HepG2 (cell line): ENCODE data around the gene AJM1. TPM values are rescaled to one million over a fixed set of nuclear protein-coding genes. Genes with fewer than 3 reads are reported as not detected.
"Not testable (repeated sequence)": the region's sequence is repeated elsewhere in the genome, so short reads cannot be mapped to it uniquely, and the experiment has no call there.

Source experiments
- AKAP8 ChIP-seq: sonication (generic); formaldehyde crosslinking; IDR thresholded peaks from 2 replicates; pipeline ENCODE4 v1.5.1; 2020; ENCODE audit warnings: mild to moderate bottlenecking, missing genetic modification reagents
- ARNTL ChIP-seq: sonication (generic); formaldehyde crosslinking; IDR thresholded peaks from 2 replicates; pipeline ENCODE4 v1.4.0; 2020; ENCODE audit warnings: mild to moderate bottlenecking, missing genetic modification reagents
- CENPBD1 ChIP-seq: sonication (generic); formaldehyde crosslinking; IDR thresholded peaks from 2 replicates; pipeline ENCODE4 v1.8.0; 2022; ENCODE audit warnings: missing genetic modification reagents, low read depth, mild to moderate bottlenecking, borderline replicate concordance
- CREM ChIP-seq, 2 experiments: sonication (generic) in 1 of 2; formaldehyde crosslinking in 1 of 2; IDR thresholded peaks; 2 replicates each; pipeline versions ENCODE4 v1.4.0 to v1.6.1; 2016 to 2020; ENCODE audit warnings: antibody characterized with exemption in 1 of 2, mild to moderate bottlenecking in 1 of 2, missing genetic modification reagents in 1 of 2
- CSRNP1 ChIP-seq: sonication (generic); formaldehyde crosslinking; IDR thresholded peaks from 2 replicates; pipeline ENCODE4 v1.8.1; 2023; ENCODE audit warnings: mild to moderate bottlenecking, missing genetic modification reagents
- HDAC2 ChIP-seq: sonication (generic); formaldehyde crosslinking; IDR thresholded peaks from 2 replicates; pipeline ENCODE4 v1.4.0; 2020; ENCODE audit warnings: missing genetic modification reagents
- HNF1A ChIP-seq, 2 experiments: sonication (generic) in 1 of 2; formaldehyde crosslinking in 1 of 2; IDR thresholded peaks; 2 replicates each; pipeline versions ENCODE4 v1.4.0 to v1.6.1; 2016 to 2020; ENCODE audit warnings: borderline replicate concordance in 1 of 2, low read depth in 1 of 2, mild to moderate bottlenecking in 1 of 2, missing genetic modification reagents in 1 of 2
- MED1 ChIP-seq: sonication (generic); formaldehyde crosslinking; IDR thresholded peaks from 2 replicates; pipeline ENCODE4 v1.4.0; 2020; ENCODE audit warnings: missing genetic modification reagents
- POLR2G ChIP-seq: fragments of 200-400 bp; formaldehyde crosslinking; IDR thresholded peaks from 2 replicates; pipeline ENCODE4 v1.6.1; 2018; ENCODE audit warnings: mild to moderate bottlenecking, low read depth, low read length, moderate library complexity
- SAP130 ChIP-seq: IDR thresholded peaks from 2 replicates; pipeline ENCODE4 v1.6.1; 2016; ENCODE audit warnings: low read depth
- SIN3A ChIP-seq: IDR thresholded peaks from 2 replicates; pipeline ENCODE4 v1.6.1; 2011; ENCODE audit warnings: low read depth, mild to moderate bottlenecking, control low read depth, low read length, borderline replicate concordance
- ZBTB20 ChIP-seq: sonication (generic); formaldehyde crosslinking; IDR thresholded peaks from 2 replicates; pipeline ENCODE4 v1.8.1; 2023; ENCODE audit warnings: missing genetic modification reagents, low read depth, mild to moderate bottlenecking, borderline replicate concordance
- ZBTB42 ChIP-seq: sonication (generic); formaldehyde crosslinking; IDR thresholded peaks from 2 replicates; pipeline ENCODE4 v1.5.0; 2020; ENCODE audit warnings: mild to moderate bottlenecking, missing genetic modification reagents
- ZNF263 ChIP-seq: sonication (generic); formaldehyde crosslinking; IDR thresholded peaks from 2 replicates; pipeline ENCODE4 v1.4.0; 2020; ENCODE audit warnings: missing genetic modification reagents
- ZNF296 ChIP-seq: sonication (generic); formaldehyde crosslinking; conservative IDR thresholded peaks from 2 replicates; pipeline ENCODE4 v1.5.0; 2020; ENCODE audit warnings: mild to moderate bottlenecking, missing genetic modification reagents
- ZNF431 ChIP-seq: sonication (generic); formaldehyde crosslinking; IDR thresholded peaks from 2 replicates; pipeline ENCODE4 v1.9.0; 2022; ENCODE audit warnings: missing genetic modification reagents, low read depth, mild to moderate bottlenecking, borderline replicate concordance
- ZNF598 ChIP-seq: sonication (generic); formaldehyde crosslinking; IDR thresholded peaks from 2 replicates; pipeline ENCODE4 v1.5.1; 2020; ENCODE audit warnings: mild to moderate bottlenecking, missing genetic modification reagents, borderline replicate concordance
- ZNF792 ChIP-seq: IDR thresholded peaks from 2 replicates; pipeline ENCODE4 v1.6.1; 2016
- polyA plus RNA-seq, 8 experiments: library from polyadenylated mRNA; depleted of rRNA in 3 of 8; stranded (reverse) in 7 of 8; unstranded in 1 of 8; fragments of >200 nt; fragmentation: Illumina TruSeq in 4 of 8; extraction: Trizol in 4 of 8; gene quantifications; 2 replicates each; pipeline versions ENCODE4 v1.2.1 to v1.2.3, GENCODE V29; 2011 to 2016; ENCODE audit warnings: low read depth in 4 of 8, missing spikeins in 1 of 8, mixed read lengths in 1 of 8; ENCODE audit not compliant: insufficient read depth in 1 of 8
- total RNA-seq, 5 experiments: library from RNA; depleted of rRNA; stranded (reverse); fragments of >200 nt; fragmentation: Illumina TruSeq; extraction: Trizol; gene quantifications; 2 replicates each; pipeline ENCODE4 v1.2.3, GENCODE V29; 2016; ENCODE audit warnings: low read depth in 1 of 5
- TF ChIP-seq, protein P1 (sequence below): sonication (generic); formaldehyde crosslinking; IDR thresholded peaks from 2 replicates; pipeline ENCODE4 v1.8.0; 2022; ENCODE audit warnings: mild to moderate bottlenecking, missing genetic modification reagents, moderate library complexity
- TF ChIP-seq, protein P2 (sequence below): IDR thresholded peaks from 2 replicates; pipeline ENCODE4 v1.6.1; 2016

The AJM1 gene
- total and polyA plus RNA-seq, 2 of the 13 experiments (the other 11 are each of a cell fraction or from before 2014, with no cell fraction given), result 1.1 to 1.2 TPM

GRCh38 chr9:136796775-136797347, 45.4 kb upstream of the AJM1 start (continued):
- TF ChIP-seq CREM (IDR thresholded peaks at IDR 0.05) (peak; percentile 47; the same call in 1 of the 2 replicates), SIN3A (0 out of 2 replicates have a peak, but pooled peaks have one; percentile 27), SAP130 (peak; percentile 61), MED1 (CRISPR knock-in tag) (peak; percentile 95), AKAP8 (peak; percentile 99), POLR2G (peak; percentile 56; the same call in 1 of the 2 replicates), ZBTB42 (CRISPR knock-in tag) (peak; percentile 39; the same call in 1 of the 2 replicates), ARNTL (CRISPR knock-in tag) (peak; percentile 69; the same call in 1 of the 2 replicates), CENPBD1 (CRISPR knock-in tag) (0 out of 2 replicates have a peak, but pooled peaks have one; percentile 61), HNF1A (IDR thresholded peaks at IDR 0.05; ENCODE audit: low read depth) (0 out of 2 replicates have a peak, but pooled peaks have one; percentile 25), HNF1A (CRISPR knock-in tag; IDR thresholded peaks at IDR 0.05; ENCODE audit: borderline replicate concordance) (peak; percentile 33; the same call in 1 of the 2 replicates), ZNF263 (CRISPR knock-in tag) (peak; percentile 61), ZNF792 (CRISPR knock-in tag) (0 out of 2 replicates have a peak, but pooled peaks have one; percentile 28), ZBTB20 (CRISPR knock-in tag) (peak; percentile 46; the same call in 1 of the 2 replicates), CSRNP1 (CRISPR knock-in tag) (peak; percentile 13; the same call in 1 of the 2 replicates), HDAC2 (0 out of 2 replicates have a peak, but pooled peaks have one; percentile 22), ZNF431 (0 out of 2 replicates have a peak, but pooled peaks have one; percentile 67), ZNF296 (0 out of 2 replicates have a peak, but pooled peaks have one; percentile 25), ZNF598 (0 out of 2 replicates have a peak, but pooled peaks have one; percentile 10)
- TF ChIP-seq CREM (CRISPR knock-in tag; IDR thresholded peaks at IDR 0.05), result not testable (repeated sequence)
- TF ChIP-seq, protein P1, sequence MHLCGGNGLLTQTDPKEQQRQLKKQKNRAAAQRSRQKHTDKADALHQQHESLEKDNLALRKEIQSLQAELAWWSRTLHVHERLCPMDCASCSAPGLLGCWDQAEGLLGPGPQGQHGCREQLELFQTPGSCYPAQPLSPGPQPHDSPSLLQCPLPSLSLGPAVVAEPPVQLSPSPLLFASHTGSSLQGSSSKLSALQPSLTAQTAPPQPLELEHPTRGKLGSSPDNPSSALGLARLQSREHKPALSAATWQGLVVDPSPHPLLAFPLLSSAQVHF (CRISPR knock-in tag), result peak; percentile 20; the same call in 1 of the 2 replicates
- TF ChIP-seq, protein P2, sequence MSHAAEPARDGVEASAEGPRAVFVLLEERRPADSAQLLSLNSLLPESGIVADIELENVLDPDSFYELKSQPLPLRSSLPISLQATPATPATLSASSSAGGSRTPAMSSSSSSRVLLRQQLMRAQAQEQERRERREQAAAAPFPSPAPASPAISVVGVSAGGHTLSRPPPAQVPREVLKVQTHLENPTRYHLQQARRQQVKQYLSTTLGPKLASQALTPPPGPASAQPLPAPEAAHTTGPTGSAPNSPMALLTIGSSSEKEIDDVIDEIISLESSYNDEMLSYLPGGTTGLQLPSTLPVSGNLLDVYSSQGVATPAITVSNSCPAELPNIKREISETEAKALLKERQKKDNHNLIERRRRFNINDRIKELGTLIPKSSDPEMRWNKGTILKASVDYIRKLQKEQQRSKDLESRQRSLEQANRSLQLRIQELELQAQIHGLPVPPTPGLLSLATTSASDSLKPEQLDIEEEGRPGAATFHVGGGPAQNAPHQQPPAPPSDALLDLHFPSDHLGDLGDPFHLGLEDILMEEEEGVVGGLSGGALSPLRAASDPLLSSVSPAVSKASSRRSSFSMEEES (CRISPR knock-in tag), result peak; percentile 40; the same call in 1 of the 2 replicates
